ENCODE data around the gene ALKBH7.

- TF ChIP-seq CTCF (IDR thresholded peaks at IDR 0.05) = no peak
- no peak for TF ChIP-seq POLR2A (IDR thresholded peaks at IDR 0.05)
Measured at GRCh38 chr19:6387372-6387771, 14.8 kb downstream of the ALKBH7 start.
